Body of pancreas (tissue), 4 donors: ENCODE data around the gene HAX1. TPM values are rescaled to one million over a fixed set of nuclear protein-coding genes. Genes with fewer than 3 reads are reported as not detected.

Experiments used
- ATAC-seq: fragments of 150-250 bp; one replicate; pipeline ENCODE4 v1.9.1; 2016
- DNase-seq, 4 donors: peaks; one replicate each; pipeline ENCODE4 v3.0.0-alpha.2; 2019
- H3K27ac ChIP-seq, 4 donors: fragments of 200-600 bp; sonication (generic); 1 replicate in 3 of 4; 2 replicates in 1 of 4; pipeline versions ENCODE4 v1.5.1 to v1.6.1; 2016 to 2019; ENCODE audit warnings: mild to moderate bottlenecking in 1 of 4, mixed read lengths in 1 of 4, moderate library complexity in 1 of 4
- H3K27me3 ChIP-seq, 2 donors: fragments of 200-600 bp; sonication (generic); one replicate each; pipeline ENCODE4 v1.6.0; 2016; ENCODE audit warnings: mild to moderate bottlenecking in 1 of 2
- H3K36me3 ChIP-seq, 2 donors: fragments of 200-600 bp; sonication (generic); replicated peaks in 1 of 2; 2 replicates each; pipeline ENCODE4 v1.5.1; 2016; ENCODE audit warnings: low read depth in 2 of 2; ENCODE audit not compliant: insufficient read depth in 1 of 2
- H3K4me1 ChIP-seq: fragments of 200-600 bp; sonication (generic); one replicate; pipeline ENCODE4 v1.6.0; 2016
- H3K4me3 ChIP-seq, 2 donors: fragments of 200-600 bp; sonication (generic); 1 replicate in 1 of 2; 2 replicates in 1 of 2; pipeline ENCODE4 v1.5.1; 2016 to 2019
- H3K9me3 ChIP-seq, 3 donors: fragments of 200-600 bp; sonication (generic); 1 replicate in 2 of 3; 2 replicates in 1 of 3; pipeline ENCODE4 v1.5.1; 2016
- CTCF ChIP-seq, 7 experiments: fragments of 450-650 bp in 4 of 7; fragments of 200-600 bp in 3 of 7; sonication (generic) in 3 of 7; IDR thresholded peaks; one replicate each; pipeline ENCODE4 v1.5.1; 2016 to 2019; ENCODE audit warnings: antibody characterized with exemption in 7 of 7
- POLR2A ChIP-seq, 3 donors: fragments of 450-650 bp; IDR thresholded peaks; one replicate each; pipeline ENCODE4 v1.6.1; 2016; ENCODE audit warnings: antibody characterized with exemption in 3 of 3, mild to moderate bottlenecking in 2 of 3
- WGBS, 2 donors: methylation state at CpG; one replicate each; pipeline ENCODE4 v1.1.5; 2017; 5-methylcytosine and 5-hydroxymethylcytosine counted together
- intact Hi-C: fragments of 100-400 bp; cut with DNase I; formaldehyde crosslinking; loops from one replicate; pipeline ENCODE4 v1.15.1; 2023
- total RNA-seq, 2 donors: library from RNA; depleted of rRNA; stranded (reverse); fragments of >200 nt; gene quantifications; one replicate each; pipeline ENCODE4 v1.1.0, GENCODE V29; 2016

Gene HAX1
- total RNA-seq, 2 donors from 2014 or later: 44.5 to 54.5 TPM

GRCh38 chr1:154236855-154237254 is 35.6 kb upstream of the HAX1 start:
- ATAC-seq: no peak
- peaks cover 0 to 44% of the 10 kb centered on the region in 2 donors for H3K36me3 ChIP-seq
- 38 to 60% methylated on average over 4 of the region's 4 CpGs for WGBS, 2 donors

GRCh38 chr1:154237435-154237834 is 35.0 kb upstream of the HAX1 start:
- Histone ChIP-seq H3K4me3 (no peak overlapping the region), H3K27me3 (no peaks in the 10 kb centered on the region), H3K36me3 (peaks cover 0 to 44% of the 10 kb centered on the region in 2 donors), H3K9me3 (no peaks in the 10 kb centered on the region), H3K27ac (no peak overlapping the region), H3K4me1 (no peaks in the 10 kb centered on the region)
- 68 to 75% methylated on average over 2 of the region's 2 CpGs for WGBS, 2 donors
- ATAC-seq (no peak), DNase-seq (no peak)
- no peak for TF ChIP-seq CTCF (IDR thresholded peaks at IDR 0.05)
- intact Hi-C loops: no loop called here

More at GRCh38 chr1:154236855-154237254, 35.6 kb upstream of the HAX1 start:
- no peaks in the 10 kb centered on the region for H3K27me3 ChIP-seq
- intact Hi-C loops: no loop called here
- no peaks in the 10 kb centered on the region for H3K9me3 ChIP-seq
- H3K27ac ChIP-seq: no peak overlapping the region
- no peak for TF ChIP-seq CTCF (IDR thresholded peaks at IDR 0.05)
- no peak for TF ChIP-seq POLR2A (IDR thresholded peaks at IDR 0.05)
- DNase-seq: no peak
- no peaks in the 10 kb centered on the region for H3K4me1 ChIP-seq
- H3K4me3 ChIP-seq: no peak overlapping the region

GRCh38 chr1:154237880-154238506 is 34.4 kb upstream of the HAX1 start:
- Histone ChIP-seq H3K9me3 (no peaks in the 10 kb centered on the region), H3K4me3 (no peak overlapping the region), H3K27ac (no peak overlapping the region), H3K27me3 (no peaks in the 10 kb centered on the region), H3K36me3 (peaks cover 3 to 43% of the 10 kb centered on the region in 2 donors), H3K4me1 (no peaks in the 10 kb centered on the region)
- DNase-seq (no peak), ATAC-seq (no peak)
- intact Hi-C loops: no loop called here
- WGBS, 2 donors: 78 to 86% methylated on average over 6 of the region's 6 CpGs
- TF ChIP-seq POLR2A (IDR thresholded peaks at IDR 0.05): no peak
- TF ChIP-seq CTCF (IDR thresholded peaks at IDR 0.05): no peak

- 88 to 92% methylated on average over 3 of the region's 3 CpGs for WGBS, 2 donors
- TF ChIP-seq POLR2A (IDR thresholded peaks at IDR 0.05): no peak
- no peak for TF ChIP-seq CTCF (IDR thresholded peaks at IDR 0.05)
- Histone ChIP-seq H3K4me1 (no peaks in the 10 kb centered on the region), H3K4me3 (no peak overlapping the region), H3K27ac (no peak overlapping the region), H3K36me3 (peaks cover 16 to 50% of the 10 kb centered on the region in 2 donors), H3K9me3 (no peaks in the 10 kb centered on the region), H3K27me3 (no peaks in the 10 kb centered on the region)
- ATAC-seq (no peak), DNase-seq (no peak)
- intact Hi-C loops: no loop called here
Observed at GRCh38 chr1:154239491-154239890, 32.9 kb upstream of the HAX1 start.

GRCh38 chr1:154240294-154240833 is 32.1 kb upstream of the HAX1 start:
- DNase-seq (no peak), ATAC-seq (no peak)
- H3K4me1 ChIP-seq: no peaks in the 10 kb centered on the region
- H3K4me3 ChIP-seq: no peak overlapping the region
- no peaks in the 10 kb centered on the region for H3K9me3 ChIP-seq
- H3K27me3 ChIP-seq: no peaks in the 10 kb centered on the region
- 90 to 91% methylated on average over 3 of the region's 3 CpGs for WGBS, 2 donors
- intact Hi-C loops: no loop called here
- TF ChIP-seq POLR2A (IDR thresholded peaks at IDR 0.05) (no peak), CTCF (IDR thresholded peaks at IDR 0.05) (no peak)
- peaks cover 19 to 49% of the 10 kb centered on the region in 2 donors for H3K36me3 ChIP-seq
- H3K27ac ChIP-seq: no peak overlapping the region
